NB4 (cell line): ENCODE results near the gene ERI3.

Experiments
- DNase-seq: peaks from one replicate; pipeline ENCODE4 v3.0.0; 2010; ENCODE audit warnings: low read depth
- H3K4me3 ChIP-seq: one replicate; pipeline ENCODE4 v1.5.1; 2011; ENCODE audit warnings: mild to moderate bottlenecking, low read depth, low read length, moderate library complexity
- CTCF ChIP-seq: IDR thresholded peaks from one replicate; pipeline ENCODE4 v1.5.1; 2012; ENCODE audit warnings: low read depth, low read length
- MYC ChIP-seq: IDR thresholded peaks from 2 replicates; pipeline ENCODE4 v1.6.1; 2011; ENCODE audit warnings: low read depth, low read length
- POLR2A ChIP-seq: IDR thresholded peaks from 2 replicates; pipeline ENCODE4 v1.6.1; 2011; ENCODE audit warnings: mild to moderate bottlenecking; ENCODE audit not compliant: insufficient read length; ENCODE audit errors: extremely low read depth
- TF ChIP-seq, protein P1 (sequence below): IDR thresholded peaks from 2 replicates; pipeline ENCODE4 v1.6.1; 2011; ENCODE audit warnings: low read depth, low read length

Gene ERI3

DNA sequence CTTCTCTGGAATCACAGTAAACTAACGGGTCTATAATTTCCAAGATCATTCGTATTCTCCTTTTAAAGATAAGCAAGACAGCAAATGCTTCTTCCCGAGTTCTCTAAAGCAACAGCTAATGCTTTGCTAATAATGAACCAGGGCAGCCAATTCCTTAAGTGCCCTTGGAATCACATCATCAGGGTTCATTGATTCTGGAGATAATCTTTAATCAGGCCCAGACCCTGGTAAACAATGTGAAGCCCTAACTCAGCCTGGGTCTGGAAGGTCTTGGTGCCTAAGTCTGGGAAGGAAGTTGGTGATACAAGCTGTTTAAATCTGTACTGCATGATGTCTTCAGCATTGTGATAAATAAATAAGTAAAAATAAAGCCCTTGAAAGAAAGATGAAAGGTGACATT, 18.4 kb downstream of the ERI3 start:
- DNase-seq = no peak
- H3K4me3 ChIP-seq = no peak overlapping the region
- TF ChIP-seq CTCF = no peak
- no peak for TF ChIP-seq MYC
- no peak for TF ChIP-seq POLR2A
- TF ChIP-seq, protein P1, sequence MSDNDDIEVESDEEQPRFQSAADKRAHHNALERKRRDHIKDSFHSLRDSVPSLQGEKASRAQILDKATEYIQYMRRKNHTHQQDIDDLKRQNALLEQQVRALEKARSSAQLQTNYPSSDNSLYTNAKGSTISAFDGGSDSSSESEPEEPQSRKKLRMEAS = no peak

GRCh38 chr1:44334968-44335367, 20.1 kb downstream of the ERI3 start:
- DNase-seq = no peak
- H3K4me3 ChIP-seq = no peak overlapping the region
- TF ChIP-seq, protein P1 = no peak
- TF ChIP-seq MYC = no peak
- TF ChIP-seq POLR2A = no peak
- TF ChIP-seq CTCF = no peak

GRCh38 chr1:44333376-44333775, 21.7 kb downstream of the ERI3 start:
- H3K4me3 ChIP-seq = no peak overlapping the region
- no peak for DNase-seq
- TF ChIP-seq, protein P1 = no peak
- TF ChIP-seq POLR2A (no peak), MYC (no peak), CTCF (no peak)

DNA sequence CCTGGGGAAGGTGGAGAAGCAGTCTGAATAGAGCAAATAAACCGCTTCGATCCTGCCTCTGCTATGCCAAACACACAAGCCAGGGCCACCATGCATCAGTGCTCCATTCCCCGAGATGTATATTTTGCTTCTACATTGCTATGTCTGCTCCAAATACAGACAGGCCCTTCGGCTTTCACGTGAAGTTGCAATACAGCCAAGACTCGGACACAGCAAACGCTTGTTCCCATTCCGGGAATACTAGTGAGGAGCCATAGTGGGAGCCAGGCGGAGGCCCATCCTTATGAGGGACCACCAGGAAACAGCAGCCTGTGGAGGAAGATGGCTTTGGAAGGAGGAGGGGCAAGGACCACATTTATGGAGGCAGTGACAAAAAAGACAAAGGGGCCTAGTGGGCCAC, 22.6 kb downstream of the ERI3 start:
- no peak for TF ChIP-seq MYC
- H3K4me3 ChIP-seq = no peak overlapping the region
- no peak for DNase-seq

DNA sequence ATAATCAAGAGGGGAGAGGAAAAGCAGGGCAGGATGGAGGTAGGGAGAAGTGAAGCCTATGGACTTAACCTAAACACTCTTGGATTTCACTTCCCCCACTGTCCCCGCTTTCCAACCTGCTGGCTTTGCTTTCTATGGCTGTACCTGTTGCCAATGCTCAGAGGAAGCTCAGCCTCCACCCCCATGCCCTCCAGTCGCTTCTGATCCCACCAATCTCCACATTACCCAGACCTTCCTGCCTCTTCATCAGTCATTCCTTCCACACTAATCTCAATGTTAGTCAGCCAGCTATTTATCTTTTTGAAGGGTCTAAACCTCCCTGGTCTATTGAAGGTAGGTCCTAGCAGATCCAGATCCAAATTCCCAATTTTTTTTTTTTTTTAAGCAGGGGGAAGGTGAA, 24.1 kb downstream of the ERI3 start:
- TF ChIP-seq, protein P1 = no peak
- TF ChIP-seq POLR2A (no peak), CTCF (no peak), MYC (no peak)
- no peak overlapping the region for H3K4me3 ChIP-seq
- no peak for DNase-seq

GRCh38 chr1:44328671-44329416, 26.2 kb downstream of the ERI3 start:
- no peak for DNase-seq
- TF ChIP-seq POLR2A = no peak
- TF ChIP-seq, protein P1 = no peak
- no peak for TF ChIP-seq MYC
- no peak for TF ChIP-seq CTCF
- no peak overlapping the region for H3K4me3 ChIP-seq
